Osteocyte (in vitro differentiated cells): Measurements from ENCODE around the gene DLGAP4. TPM values are rescaled to one million over a fixed set of nuclear protein-coding genes. Genes with fewer than 3 reads are reported as not detected.
A peak's percentile ranks its signal among the peaks of the same experiment; 100 is the strongest.

Experiments
- DNase-seq: peaks from one replicate; pipeline ENCODE4 v3.0.0; 2021; ENCODE audit warnings: mixed read lengths; ENCODE audit not compliant: unreplicated experiment; ENCODE audit errors: extremely low spot score
- H3K27ac Mint-ChIP-seq: one replicate; pipeline ENCODE4 v1.8.0; 2021; ENCODE audit warnings: mild to moderate bottlenecking, mixed read lengths; ENCODE audit not compliant: unreplicated experiment
- H3K27me3 Mint-ChIP-seq: one replicate; pipeline ENCODE4 v1.8.0; 2021; ENCODE audit warnings: mixed read lengths; ENCODE audit not compliant: unreplicated experiment
- H3K36me3 Mint-ChIP-seq: one replicate; pipeline ENCODE4 v1.8.0; 2021; ENCODE audit warnings: mixed read lengths; ENCODE audit not compliant: unreplicated experiment
- H3K4me1 Mint-ChIP-seq: one replicate; pipeline ENCODE4 v1.8.0; 2021; ENCODE audit warnings: mixed read lengths; ENCODE audit not compliant: unreplicated experiment
- H3K4me3 Mint-ChIP-seq: one replicate; pipeline ENCODE4 v1.8.0; 2021; ENCODE audit warnings: mild to moderate bottlenecking, moderate library complexity, mixed read lengths; ENCODE audit not compliant: unreplicated experiment
- H3K9me3 Mint-ChIP-seq: one replicate; pipeline ENCODE4 v1.8.0; 2021; ENCODE audit warnings: mixed read lengths; ENCODE audit not compliant: unreplicated experiment
- CTCF ChIP-seq: fragments of 200-600 bp; sonication (generic); IDR thresholded peaks from 2 replicates; pipeline ENCODE4 v1.5.0; 2021; ENCODE audit warnings: antibody characterized with exemption, mild to moderate bottlenecking, moderate library complexity
- total RNA-seq: library from RNA; stranded (reverse); gene quantifications from 2 replicates; pipeline ENCODE4 v1.2.1, GENCODE V29; 2021

The DLGAP4 gene
- total RNA-seq, 1 donor from 2014 or later, result 134 TPM

GRCh38 chr20:36482044-36482473, 175.9 kb downstream of the DLGAP4 start:
- H3K27ac Mint-ChIP-seq, result peak overlapping the region; percentile 84
- H3K4me1 Mint-ChIP-seq, result peaks cover 74% of the 10 kb centered on the region

GRCh38 chr20:36483209-36483918, 177.2 kb downstream of the DLGAP4 start:
- Mint-ChIP-seq H3K4me1 (peaks cover 73% of the 10 kb centered on the region), H3K36me3 (peaks cover 7% of the 10 kb centered on the region), H3K27me3 (no peaks in the 10 kb centered on the region), H3K9me3 (no peaks in the 10 kb centered on the region), H3K4me3 (no peak overlapping the region), H3K27ac (peak overlapping the region; percentile 84)
- TF ChIP-seq CTCF, result no peak
- no peak for DNase-seq

More at GRCh38 chr20:36482044-36482473, 175.9 kb downstream of the DLGAP4 start:
- Mint-ChIP-seq H3K27me3 (no peaks in the 10 kb centered on the region), H3K9me3 (no peaks in the 10 kb centered on the region), H3K36me3 (peaks cover 3% of the 10 kb centered on the region), H3K4me3 (no peak overlapping the region)
- TF ChIP-seq CTCF, result no peak
- DNase-seq, result no peak

- no peak overlapping the region for H3K4me3 Mint-ChIP-seq
- H3K27ac Mint-ChIP-seq, result peak overlapping the region; percentile 84
- no peak for TF ChIP-seq CTCF
- H3K27me3 Mint-ChIP-seq, result no peaks in the 10 kb centered on the region
- DNase-seq, result no peak
- H3K36me3 Mint-ChIP-seq, result peaks cover 7% of the 10 kb centered on the region
- H3K4me1 Mint-ChIP-seq, result peaks cover 73% of the 10 kb centered on the region
- no peaks in the 10 kb centered on the region for H3K9me3 Mint-ChIP-seq
These were observed 178.0 kb downstream of the DLGAP4 start for GRCh38 chr20:36483919-36484808.

GRCh38 chr20:36485286-36485685, 179.1 kb downstream of the DLGAP4 start:
- Mint-ChIP-seq H3K9me3 (no peaks in the 10 kb centered on the region), H3K36me3 (peaks cover 9% of the 10 kb centered on the region), H3K27ac (no peak overlapping the region), H3K27me3 (no peaks in the 10 kb centered on the region), H3K4me1 (peaks cover 71% of the 10 kb centered on the region), H3K4me3 (no peak overlapping the region)
- no peak for DNase-seq
- no peak for TF ChIP-seq CTCF

- no peaks in the 10 kb centered on the region for H3K9me3 Mint-ChIP-seq
- peaks cover 9% of the 10 kb centered on the region for H3K36me3 Mint-ChIP-seq
- no peak for DNase-seq
- H3K27ac Mint-ChIP-seq, result no peak overlapping the region
- H3K27me3 Mint-ChIP-seq, result no peaks in the 10 kb centered on the region
- H3K4me3 Mint-ChIP-seq, result no peak overlapping the region
- H3K4me1 Mint-ChIP-seq, result peaks cover 65% of the 10 kb centered on the region
- no peak for TF ChIP-seq CTCF
These were observed 180.9 kb downstream of the DLGAP4 start for GRCh38 chr20:36487069-36487468.
